Adrenal gland (tissue), 19 donors: ENCODE data around the gene FBL. TPM values are rescaled to one million over a fixed set of nuclear protein-coding genes. Genes with fewer than 3 reads are reported as not detected.
"Not testable (repeated sequence)": the region's sequence is repeated elsewhere in the genome, so short reads cannot be mapped to it uniquely, and the experiment has no call there.

ENCODE experiments used
- DNase-seq, 7 donors: peaks; one replicate each; pipeline ENCODE4 v3.0.0-alpha.2; 2019 to 2020
- H3K27ac ChIP-seq, 5 donors: fragments of 200-600 bp; sonication (generic) in 4 of 5; 1 replicate in 3 of 5; 2 replicates in 2 of 5; pipeline versions ENCODE4 v1.5.1 to v1.8.0; 2016 to 2020; ENCODE audit warnings: mild to moderate bottlenecking in 1 of 5
- H3K27me3 ChIP-seq: fragments of 200-600 bp; 2 replicates; pipeline ENCODE4 v1.8.0; 2021
- H3K36me3 ChIP-seq, 2 donors: fragments of 200-600 bp; replicated peaks in 1 of 2; 1 replicate in 1 of 2; 2 replicates in 1 of 2; pipeline versions ENCODE4 v1.5.1 to v1.8.0; 2018 to 2022
- H3K4me1 ChIP-seq, 2 donors: fragments of 200-600 bp; replicated peaks in 1 of 2; 1 replicate in 1 of 2; 2 replicates in 1 of 2; pipeline versions ENCODE4 v1.5.1 to v1.8.0; 2018 to 2021
- H3K4me3 ChIP-seq, 4 donors: fragments of 200-600 bp; sonication (generic) in 3 of 4; one replicate each; pipeline ENCODE4 v1.5.1; 2016 to 2018
- H3K9me3 ChIP-seq, 3 donors: fragments of 200-600 bp; sonication (generic) in 1 of 3; replicated peaks in 1 of 3; 1 replicate in 2 of 3; 2 replicates in 1 of 3; pipeline versions ENCODE4 v1.5.1 to v1.8.0; 2016 to 2021
- CTCF ChIP-seq, 6 experiments: fragments of 450-650 bp in 4 of 6; fragments of 200-600 bp in 2 of 6; sonication (generic) in 1 of 6; IDR thresholded peaks; 1 replicate in 5 of 6; 2 replicates in 1 of 6; pipeline versions ENCODE4 v1.5.1 to v1.8.0; 2016 to 2021; ENCODE audit warnings: antibody characterized with exemption in 6 of 6, mild to moderate bottlenecking in 2 of 6, moderate library complexity in 1 of 6
- POLR2A ChIP-seq, 2 donors: fragments of 450-650 bp; IDR thresholded peaks; one replicate each; pipeline ENCODE4 v1.6.1; 2017; ENCODE audit warnings: antibody characterized with exemption in 2 of 2, mild to moderate bottlenecking in 2 of 2, moderate library complexity in 1 of 2
- WGBS, 4 donors: extraction: QIAGEN DNeasy Blood & Tissue Kit in 2 of 4; methylation state at CpG; one replicate each; pipeline versions ENCODE4 v1.1.5 to v1.1.7; 2013 to 2017; 5-methylcytosine and 5-hydroxymethylcytosine counted together
- intact Hi-C, 2 donors: fragments of 100-400 bp; cut with DNase I; formaldehyde crosslinking; loops; one replicate each; pipeline versions ENCODE4 v1.14.1 to v1.15.0; 2022 to 2023
- long read RNA-seq, 10 donors: library from polyadenylated mRNA in 3 of 10; unstranded in 2 of 10; stranded (forward) in 1 of 10; transcript quantifications; one replicate each; pipeline ENCODE4 v2.0.0 and lab custom pipeline, GENCODE V29; 2021 to 2026
- polyA plus RNA-seq, 3 donors: library from polyadenylated mRNA; stranded (reverse); fragments of 200-250 nt in 2 of 3; fragments of 350-450 nt in 1 of 3; fragmentation: Illumina TruSeq in 1 of 3; extraction: RNeasy Lipid Tissue Mini Kit (QIAGEN cat#74804) in 1 of 3; gene quantifications; one replicate each; pipeline ENCODE4 v1.2.3, GENCODE V29; 2013 to 2014
- total RNA-seq, 9 donors: library from RNA; depleted of rRNA in 4 of 9; stranded (reverse); fragments of >200 nt in 4 of 9; fragments of 120-200 nt in 1 of 9; fragmentation: NEBNext Ultra II Directional in 1 of 9; extraction: Animal tissue kit (Norgen Biotek cat#: 25700) in 1 of 9; gene quantifications; one replicate each; pipeline versions ENCODE4 v1.1.0 to v1.2.4, GENCODE V29; 2013 to 2023
- donor health status: healthy with polysubstance abuse.
- donor health status: Bipolar disorder and iron deficiency.
- donor health status: DM: yes; HTN: yes; CAD: no.
- donor health status: DM: no; HTN: no; CAD: no.
- donor health status: DM: no; HTN: no; CAD: no.
- donor health status: DM: yes; HTN: yes; CAD: no.

FBL gene
- total RNA-seq: 100 to 1,000 TPM in 5 of 9 donors, 10 to 100 TPM in 4; 52.4 to 196 (median 101) TPM
- polyA plus RNA-seq: 100 to 1,000 TPM; 101 to 228 (median 214) TPM
- long read RNA-seq, donor 1, transcript FBL-201 (9 exons, 1,160 nt): major isoform, 35 of 81 reads
- long read RNA-seq, donor 1, partial matches to known transcripts: 37 of 81 reads
- long read RNA-seq, donor 1, other reads (novel, unspliced or antisense): 8 of 81 reads
- long read RNA-seq, donor 2, transcript FBL-201 (9 exons, 1,160 nt): major isoform, 13 of 32 reads
- long read RNA-seq, donor 2, partial matches to known transcripts: 11 of 32 reads
- long read RNA-seq, donor 2, other reads (novel, unspliced or antisense): 6 of 32 reads
- long read RNA-seq, donor 3, transcript FBL-201 (9 exons, 1,160 nt): major isoform, 29 of 70 reads
- long read RNA-seq, donor 3, partial matches to known transcripts: 34 of 70 reads
- long read RNA-seq, donor 3, other reads (novel, unspliced or antisense): 7 of 70 reads
- long read RNA-seq, donor 4, transcript FBL-201 (9 exons, 1,160 nt): major isoform, 18 of 28 reads
- long read RNA-seq, donor 4, partial matches to known transcripts: 2 of 28 reads
- long read RNA-seq, donor 4, other reads (novel, unspliced or antisense): 8 of 28 reads
- long read RNA-seq, donor 5, transcript FBL-201 (9 exons, 1,160 nt): major isoform, 46 of 62 reads
- long read RNA-seq, donor 5, partial matches to known transcripts: 5 of 62 reads
- long read RNA-seq, donor 5, other reads (novel, unspliced or antisense): 11 of 62 reads
- long read RNA-seq, donor 6, transcript FBL-201 (9 exons, 1,160 nt): major isoform, 15 of 27 reads
- long read RNA-seq, donor 6, partial matches to known transcripts: 7 of 27 reads
- long read RNA-seq, donor 6, other reads (novel, unspliced or antisense): 5 of 27 reads
- long read RNA-seq, donor 7, transcript FBL-201 (9 exons, 1,160 nt): major isoform, 22 of 48 reads
- long read RNA-seq, donor 7, partial matches to known transcripts: 16 of 48 reads
- long read RNA-seq, donor 7, other reads (novel, unspliced or antisense): 8 of 48 reads
- long read RNA-seq, donor 8, transcript FBL-201 (9 exons, 1,160 nt): major isoform, 46 of 95 reads
- long read RNA-seq, donor 8, partial matches to known transcripts: 33 of 95 reads
- long read RNA-seq, donor 8, other reads (novel, unspliced or antisense): 16 of 95 reads
- long read RNA-seq, donor 9, transcript FBL-201 (9 exons, 1,160 nt): major isoform, 20 of 48 reads
- long read RNA-seq, donor 9, partial matches to known transcripts: 21 of 48 reads
- long read RNA-seq, donor 9, other reads (novel, unspliced or antisense): 7 of 48 reads
- long read RNA-seq, donor 10, transcript FBL-201 (9 exons, 1,160 nt): major isoform, 16 of 30 reads
- long read RNA-seq, donor 10, partial matches to known transcripts: 12 of 30 reads
- long read RNA-seq, donor 10, other reads (novel, unspliced or antisense): 0 of 30 reads

DNA sequence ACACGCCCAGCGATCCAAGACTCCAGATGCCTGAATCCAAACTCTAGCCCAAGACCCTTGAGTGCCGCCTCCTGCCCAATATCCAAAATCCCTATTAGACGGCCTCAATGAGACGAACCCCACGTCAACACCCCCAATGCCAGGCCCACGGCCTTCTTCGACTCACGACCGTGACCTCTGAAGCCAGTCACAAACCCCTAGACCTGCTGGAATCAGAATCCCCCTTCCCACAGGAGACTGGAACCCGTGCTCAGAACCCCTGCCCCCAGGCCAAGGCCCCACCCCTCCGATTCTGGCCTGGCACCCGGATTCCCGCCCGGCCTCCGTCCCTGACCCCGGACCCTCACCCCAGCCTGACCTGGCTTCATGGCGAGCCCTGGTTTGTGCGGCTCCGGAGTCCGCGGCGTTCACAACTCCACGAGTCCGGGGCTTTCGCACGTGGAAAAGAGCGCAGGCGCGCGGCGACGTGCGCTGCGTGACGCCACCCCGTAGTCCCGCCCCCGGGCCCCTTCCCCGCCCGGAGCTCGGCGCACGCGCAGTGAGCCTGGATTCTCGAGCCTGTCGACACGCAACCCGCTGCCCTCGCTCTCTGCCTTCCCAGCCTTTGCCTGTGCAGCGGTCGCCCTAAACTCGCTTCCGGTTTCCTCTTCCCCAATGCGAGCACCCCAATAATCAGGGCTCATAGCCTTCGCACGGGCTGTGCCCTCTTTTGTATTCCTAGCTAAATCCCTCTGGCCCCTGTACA is at the start of gene FBL:
TSS of gene FBL (minus strand) at position 447 of the 745 bp plus-strand sequence. CDS start at position 368, 79 bp downstream.
- Histone ChIP-seq H3K4me3 (peak within 1 kb of the TSS; percentile 54 to 72 (median 72)), H3K36me3 (no peaks in the 10 kb centered on the region), H3K27ac (peak within 1 kb of the TSS; percentile 33 to 89 (median 76)), H3K4me1 (peaks cover 13 to 32% of the 10 kb centered on the region in 2 donors), H3K9me3 (no peaks in the 10 kb centered on the region), H3K27me3 (no peaks in the 10 kb centered on the region)
- DNase-seq: peak; percentile 94 to 98 (median 97)
- intact Hi-C loops: loop anchor here (2.0 to 10.0 kb wide), 2 partner anchors 51 to 53 kb away; no protein-coding TSS in a partner anchor
- 0% methylated on average over 7 to 57 of the region's 57 CpGs for WGBS, 4 donors
- TF ChIP-seq CTCF (IDR thresholded peaks at IDR 0.05) (no peak), POLR2A (IDR thresholded peaks at IDR 0.05) (peak in 1 of 2 donors; percentile 74)

GRCh38 chr19:39895096-39895495 is 48.9 kb upstream of the FBL start:
- peak in 1 of 7 donors; percentile 9 for DNase-seq
- H3K4me3 ChIP-seq, intact Hi-C loops, H3K9me3 ChIP-seq, H3K36me3 ChIP-seq, H3K4me1 ChIP-seq, H3K27ac ChIP-seq: not testable (repeated sequence)
- WGBS, 4 donors: 82 to 92% (median 89%) methylated on average over 2 to 11 of the region's 11 CpGs
- peaks cover 11% of the 10 kb centered on the region for H3K27me3 ChIP-seq

DNA sequence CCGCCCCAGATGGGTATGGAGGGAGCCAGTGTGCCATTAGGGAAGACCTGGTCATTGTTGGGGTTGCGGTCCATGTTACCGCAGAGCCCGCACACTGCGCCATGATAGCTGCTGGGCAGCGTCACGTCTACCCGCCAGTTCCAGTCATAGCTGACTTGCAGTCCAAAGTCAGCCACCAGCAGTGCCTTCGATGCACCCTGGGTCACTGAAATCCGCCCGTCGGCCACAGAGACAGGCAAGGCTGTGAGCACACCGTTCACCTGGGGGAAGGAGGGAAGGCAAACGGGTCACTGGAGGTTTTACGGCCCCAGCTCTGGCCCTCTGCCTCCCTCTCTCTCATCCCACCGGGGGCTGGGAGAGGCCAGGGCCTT is 48.0 kb upstream of the FBL start:
- H3K36me3 ChIP-seq, intact Hi-C loops, H3K27ac ChIP-seq, H3K9me3 ChIP-seq, DNase-seq, H3K4me1 ChIP-seq, H3K4me3 ChIP-seq: not testable (repeated sequence)
- 84 to 96% methylated on average over 8 to 13 of the region's 16 CpGs; no CpG with 5 or more reads in 2 of the 4 donors for WGBS, 4 donors
- H3K27me3 ChIP-seq: peaks cover 11% of the 10 kb centered on the region

- H3K4me3 ChIP-seq, intact Hi-C loops, H3K36me3 ChIP-seq, H3K9me3 ChIP-seq, H3K4me1 ChIP-seq, H3K27ac ChIP-seq: not testable (repeated sequence)
- DNase-seq: peak in 2 of 7 donors; percentile 0 to 11
- H3K27me3 ChIP-seq: peaks cover 11% of the 10 kb centered on the region
- WGBS, 4 donors: 68 to 81% (median 78%) methylated on average over 21 to 24 of the region's 29 CpGs
Measured at GRCh38 chr19:39893366-39894235, 47.4 kb upstream of the FBL start.

DNA sequence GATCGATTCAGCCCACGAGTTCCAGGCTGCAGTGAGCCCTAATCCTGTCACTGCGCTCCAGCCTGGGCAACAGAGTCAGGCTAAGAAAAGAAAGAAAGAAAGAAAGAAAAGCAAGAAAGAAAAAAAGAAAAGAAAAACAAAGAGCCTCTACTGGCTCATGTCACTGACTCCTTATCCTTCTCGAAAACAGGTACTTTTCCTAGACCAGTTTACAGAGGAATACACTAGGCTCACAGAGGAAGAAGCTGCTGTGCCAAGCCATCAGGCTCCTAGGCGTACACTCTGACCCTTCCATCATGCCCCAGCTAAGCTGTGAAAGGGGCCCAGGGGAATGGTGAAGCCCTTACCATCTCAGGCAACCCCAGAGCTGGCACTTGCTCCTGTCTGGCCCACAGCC is 46.3 kb upstream of the FBL start:
- intact Hi-C loops, H3K36me3 ChIP-seq, H3K4me3 ChIP-seq, H3K27ac ChIP-seq, H3K9me3 ChIP-seq, DNase-seq, H3K4me1 ChIP-seq: not testable (repeated sequence)
- 68 to 94% (median 78%) methylated on average over 5 of the region's 5 CpGs for WGBS, 4 donors
- peaks cover 11% of the 10 kb centered on the region for H3K27me3 ChIP-seq
